HG03025 (cell line): ENCODE measurements around the gene HDAC11.
"Not testable (repeated sequence)": the region's sequence is repeated elsewhere in the genome, so short reads cannot be mapped to it uniquely, and the experiment has no call there.

Experiments
- ATAC-seq: cut with Tn5 transposase; IDR thresholded peaks from one replicate; pipeline ENCODE4 v1.9.1; 2021; ENCODE audit warnings: mild to moderate bottlenecking, moderate library complexity; ENCODE audit not compliant: unreplicated experiment, low FRiP score

Gene HDAC11

GRCh38 chr3:13519006-13519791 is 39.1 kb downstream of the HDAC11 start:
- ATAC-seq: no peak

- ATAC-seq: no peak
These were observed 40.3 kb downstream of the HDAC11 start for GRCh38 chr3:13520326-13520880.

GRCh38 chr3:13521309-13521708 is 41.2 kb downstream of the HDAC11 start:
- no peak for ATAC-seq

GRCh38 chr3:13521749-13522148 is 41.6 kb downstream of the HDAC11 start:
- ATAC-seq: not testable (repeated sequence)

GRCh38 chr3:13522236-13522635 is 42.1 kb downstream of the HDAC11 start:
- ATAC-seq: no peak

- ATAC-seq: no peak
These were observed 45.0 kb downstream of the HDAC11 start for GRCh38 chr3:13524979-13525669.

- no peak for ATAC-seq
These were observed 45.9 kb downstream of the HDAC11 start for GRCh38 chr3:13525827-13526625.

GRCh38 chr3:13526626-13526949 is 46.5 kb downstream of the HDAC11 start:
- no peak for ATAC-seq

- ATAC-seq: no peak
These were observed 48.2 kb downstream of the HDAC11 start for GRCh38 chr3:13528217-13528867.

GRCh38 chr3:13529196-13530112 is 49.3 kb downstream of the HDAC11 start:
- no peak for ATAC-seq

- ATAC-seq: no peak
These were observed 50.3 kb downstream of the HDAC11 start for GRCh38 chr3:13530241-13531009.

- ATAC-seq: no peak
These were observed 52.0 kb downstream of the HDAC11 start for GRCh38 chr3:13532085-13532484.

- no peak for ATAC-seq
These were observed 52.5 kb downstream of the HDAC11 start for GRCh38 chr3:13532631-13533030.

GRCh38 chr3:13533885-13534301 is 53.8 kb downstream of the HDAC11 start:
- no peak for ATAC-seq

GRCh38 chr3:13535526-13535875 is 55.4 kb downstream of the HDAC11 start:
- no peak for ATAC-seq

- ATAC-seq: no peak
These were observed 55.8 kb downstream of the HDAC11 start for GRCh38 chr3:13535905-13536304.

- no peak for ATAC-seq
These were observed 56.3 kb downstream of the HDAC11 start for GRCh38 chr3:13536432-13536831.

- no peak for ATAC-seq
These were observed 56.7 kb downstream of the HDAC11 start for GRCh38 chr3:13536832-13537231.
